Heart left ventricle (tissue), 13 donors: Measurements from ENCODE around the gene KRT7.

Source experiments
- CTCF ChIP-seq, 12 donors: fragments of 200-600 bp; sonication (generic) in 4 of 12; IDR thresholded peaks; one replicate each; pipeline versions ENCODE4 v1.5.0 to v1.8.0; 2018 to 2022; ENCODE audit warnings: antibody characterized with exemption in 12 of 12, mild to moderate bottlenecking in 5 of 12
- POLR2A ChIP-seq, 2 donors: fragments of 450-650 bp; IDR thresholded peaks; one replicate each; pipeline ENCODE4 v1.6.1; 2017; ENCODE audit warnings: antibody characterized with exemption in 2 of 2, mild to moderate bottlenecking in 2 of 2, moderate library complexity in 2 of 2
- donor health status: ischemic (EF 13 %, LVEDD 7.1; RV severe dilation, severe dysfunction).
- donor health status: DM: no; HTN: yes; CAD: no.
- donor health status: DM: no; HTN: no; CAD: no.
- donor health status: ischemic (EF 25% LVEDD 6.9; RV normal size, moderate dysfunction).
- donor health status: ischemic (EF 25% LVEDD 5.7; RV mildly dilated, moderate dysfunction).
- donor health status: ischemic (EF 35%, LVEDD 5.7; RV mildly dilated, moderate dysfunction).
- donor health status: nonischemic (EF 11% LVEDD 7.7; RV severe dilation, severe dysfunction).
- donor health status: DM: yes; HTN: yes; CAD: no.
- donor health status: PGD.
- donor health status: ischemic (EF 29% LVEDD 5.4; RV normal size, mild dysfunction).
- donor health status: nonischemic (EF 23%, LVEDD 6.1; RV moderate dilation, normal function).

GRCh38 chr12:52296572-52297215 is 63.7 kb downstream of the KRT7 start:
- TF ChIP-seq POLR2A (IDR thresholded peaks at IDR 0.05), result no peak
- TF ChIP-seq CTCF (IDR thresholded peaks at IDR 0.05), result no peak
